GM10266 (cell line): ENCODE data around the gene TBX3.
A peak's percentile ranks its signal among the peaks of the same experiment; 100 is the strongest.

Source experiments
- DNase-seq: peaks from one replicate; pipeline ENCODE4 v3.0.0; 2012; ENCODE audit errors: extremely low spot score
- TF ChIP-seq, protein P1 (sequence below): IDR thresholded peaks from 2 replicates; pipeline ENCODE4 v1.5.1; 2012; ENCODE audit warnings: mild to moderate bottlenecking, low read depth; ENCODE audit not compliant: control insufficient read depth, insufficient read depth; ENCODE audit errors: missing control alignments

Gene TBX3

DNA sequence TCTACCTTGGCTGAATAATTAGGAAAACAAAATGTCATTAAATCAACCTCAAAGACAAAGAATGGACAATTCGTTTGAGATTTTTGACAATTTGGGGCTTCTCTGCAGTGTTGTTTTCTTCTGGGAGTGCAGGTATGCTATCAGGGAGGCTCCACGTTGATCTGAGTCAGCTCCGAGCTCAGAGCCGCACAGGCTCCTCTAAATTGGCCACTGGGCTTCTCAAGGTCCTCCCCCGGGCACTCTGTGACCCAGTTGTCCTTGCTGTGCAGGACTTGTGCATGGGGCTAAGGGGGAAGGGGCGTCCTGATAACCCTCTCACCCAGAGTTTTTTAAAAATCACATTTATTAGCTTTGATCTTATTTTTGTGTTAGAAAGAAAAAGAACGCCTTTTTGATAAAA lies 52.7 kb downstream of the TBX3 start:
- TF ChIP-seq, protein P1, sequence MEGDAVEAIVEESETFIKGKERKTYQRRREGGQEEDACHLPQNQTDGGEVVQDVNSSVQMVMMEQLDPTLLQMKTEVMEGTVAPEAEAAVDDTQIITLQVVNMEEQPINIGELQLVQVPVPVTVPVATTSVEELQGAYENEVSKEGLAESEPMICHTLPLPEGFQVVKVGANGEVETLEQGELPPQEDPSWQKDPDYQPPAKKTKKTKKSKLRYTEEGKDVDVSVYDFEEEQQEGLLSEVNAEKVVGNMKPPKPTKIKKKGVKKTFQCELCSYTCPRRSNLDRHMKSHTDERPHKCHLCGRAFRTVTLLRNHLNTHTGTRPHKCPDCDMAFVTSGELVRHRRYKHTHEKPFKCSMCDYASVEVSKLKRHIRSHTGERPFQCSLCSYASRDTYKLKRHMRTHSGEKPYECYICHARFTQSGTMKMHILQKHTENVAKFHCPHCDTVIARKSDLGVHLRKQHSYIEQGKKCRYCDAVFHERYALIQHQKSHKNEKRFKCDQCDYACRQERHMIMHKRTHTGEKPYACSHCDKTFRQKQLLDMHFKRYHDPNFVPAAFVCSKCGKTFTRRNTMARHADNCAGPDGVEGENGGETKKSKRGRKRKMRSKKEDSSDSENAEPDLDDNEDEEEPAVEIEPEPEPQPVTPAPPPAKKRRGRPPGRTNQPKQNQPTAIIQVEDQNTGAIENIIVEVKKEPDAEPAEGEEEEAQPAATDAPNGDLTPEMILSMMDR: no peak

DNA sequence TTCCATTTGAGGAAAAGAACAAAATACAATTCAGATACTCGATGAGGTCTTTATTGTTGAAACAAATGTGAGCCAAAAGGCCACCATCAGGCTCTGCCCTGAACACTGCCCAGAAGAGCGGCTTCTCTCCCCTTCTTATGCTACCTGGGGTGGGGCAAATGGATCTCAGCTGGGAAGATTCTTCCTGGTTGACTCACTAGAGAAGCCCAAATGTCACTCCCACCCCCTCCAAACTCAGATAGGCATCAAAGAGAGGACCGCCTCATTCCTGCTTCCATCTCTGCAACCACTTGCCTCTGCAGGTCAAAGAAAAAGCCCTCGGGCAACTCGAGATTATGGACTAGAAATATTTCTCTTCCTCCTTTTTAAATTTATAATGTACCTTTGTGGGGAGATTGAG lies 55.8 kb downstream of the TBX3 start:
- TF ChIP-seq, protein P1: no peak
- DNase-seq: no peak

More for the DNA sequence above, 52.7 kb downstream of the TBX3 start:
- no peak for DNase-seq

DNA sequence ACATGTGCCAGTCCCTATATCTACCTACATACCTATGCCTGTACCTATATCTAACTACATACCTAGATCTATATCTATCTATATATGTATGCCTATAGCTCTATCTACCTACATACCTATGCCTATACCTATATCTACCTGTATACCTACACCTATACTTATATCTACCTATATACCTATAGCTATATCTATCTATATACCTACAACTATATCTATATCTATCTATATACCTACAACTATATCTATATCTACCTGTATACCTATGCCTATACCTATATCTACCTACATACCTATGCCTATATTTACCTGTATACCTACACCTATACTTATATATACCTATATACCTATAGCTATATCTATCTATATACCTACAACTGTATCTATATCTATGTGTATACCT lies 56.6 kb downstream of the TBX3 start:
- DNase-seq: no peak
- TF ChIP-seq, protein P1: no peak

DNA sequence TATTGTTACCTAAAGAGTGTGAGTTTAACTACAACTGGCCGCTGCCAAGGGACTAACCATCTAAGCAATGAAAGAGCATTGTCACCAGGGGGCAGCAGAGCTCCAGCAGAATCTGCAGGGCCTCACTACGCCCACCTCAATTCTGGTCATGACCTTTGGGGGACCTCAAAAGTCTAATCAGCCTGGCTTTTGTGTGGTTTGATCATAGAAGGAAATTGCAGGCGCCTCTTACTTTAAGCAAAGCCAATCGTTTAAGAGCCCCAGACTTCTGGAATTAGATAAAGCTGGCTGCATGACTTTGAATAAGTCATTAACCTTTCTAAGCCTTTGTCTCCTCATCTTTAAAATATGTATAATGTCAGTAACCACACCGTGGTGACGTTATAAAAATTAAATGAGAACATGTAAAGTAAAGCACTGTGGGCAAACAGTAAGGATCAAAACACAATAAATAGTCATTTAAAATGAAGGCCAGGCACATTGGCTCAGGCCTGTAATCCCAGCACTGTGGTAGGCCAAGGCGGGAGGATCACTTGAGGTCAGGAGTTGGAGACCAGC lies 58.6 kb downstream of the TBX3 start:
- TF ChIP-seq, protein P1: peak; percentile 70
- peak; percentile 53 for DNase-seq

DNA sequence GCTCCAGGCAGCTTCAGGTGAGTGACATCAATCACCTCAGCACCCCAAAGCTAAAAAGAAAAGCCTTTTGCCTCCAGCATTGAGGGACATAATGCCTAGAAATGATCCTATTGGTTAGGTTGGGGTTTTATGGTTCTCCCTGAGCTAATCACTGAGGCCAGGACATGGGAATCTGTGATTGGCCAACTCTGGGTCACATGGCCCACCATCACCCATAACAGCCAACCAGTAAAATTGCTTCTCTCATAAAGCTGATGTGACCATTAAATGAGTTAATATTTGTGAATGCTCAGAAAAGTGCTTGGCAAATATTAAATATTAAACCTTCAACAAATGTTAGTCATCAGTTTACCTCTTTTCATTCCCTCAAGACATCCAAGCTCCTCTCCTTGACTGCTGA lies 60.2 kb downstream of the TBX3 start:
- DNase-seq: no peak
- TF ChIP-seq, protein P1: no peak
